IPS-20b (cell line): ENCODE data around the gene CDH11.

Experiments used
- H3K27ac ChIP-seq: one replicate; pipeline ENCODE4 v1.5.1; 2013; ENCODE audit warnings: low read length
- H3K27me3 ChIP-seq: 2 replicates; pipeline ENCODE4 v1.6.1; 2013; ENCODE audit warnings: mild to moderate bottlenecking, low read length, inconsistent platforms; ENCODE audit not compliant: insufficient read depth
- H3K36me3 ChIP-seq: 2 replicates; pipeline ENCODE4 v1.6.1; 2013; ENCODE audit warnings: low read depth, mild to moderate bottlenecking, inconsistent platforms, low read length, moderate library complexity; ENCODE audit not compliant: insufficient read depth
- H3K4me1 ChIP-seq: 2 replicates; pipeline ENCODE4 v1.6.1; 2013; ENCODE audit warnings: mild to moderate bottlenecking, control low read depth, inconsistent platforms, low read length, moderate library complexity; ENCODE audit not compliant: insufficient read depth
- H3K4me3 ChIP-seq: 2 replicates; pipeline ENCODE4 v1.5.1; 2013; ENCODE audit warnings: mild to moderate bottlenecking, low read length, inconsistent platforms
- H3K9ac ChIP-seq: 2 replicates; pipeline ENCODE4 v1.6.1; 2013; ENCODE audit warnings: low read depth, mild to moderate bottlenecking, inconsistent platforms, low read length, moderate library complexity
- H3K9me3 ChIP-seq: 2 replicates; pipeline ENCODE4 v1.6.1; 2013; ENCODE audit warnings: mild to moderate bottlenecking, low read depth, low read length, inconsistent platforms; ENCODE audit not compliant: insufficient read depth

The CDH11 gene

DNA sequence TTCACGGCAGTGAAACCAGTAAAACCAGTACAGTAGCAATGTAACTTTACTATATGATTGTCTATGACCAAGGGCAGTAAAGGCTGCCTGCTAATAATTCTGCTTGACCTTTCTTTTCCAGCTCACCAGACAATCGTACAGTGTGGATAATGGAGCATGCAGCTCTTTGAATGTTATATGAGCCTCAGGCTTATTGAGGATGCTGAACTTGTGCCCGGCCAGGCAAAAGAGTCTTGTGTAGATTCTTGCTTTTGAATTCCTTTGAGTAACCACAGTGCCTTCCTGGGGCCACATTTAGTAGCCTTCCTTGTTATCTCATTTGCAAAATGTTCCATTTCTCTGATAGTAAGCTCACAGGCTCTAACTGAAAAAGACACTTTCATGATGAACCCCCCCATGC lies 131.8 kb downstream of the CDH11 start:
- Histone ChIP-seq H3K27me3 (no peaks in the 10 kb centered on the region), H3K9me3 (no peaks in the 10 kb centered on the region), H3K27ac (no peak overlapping the region), H3K4me1 (no peaks in the 10 kb centered on the region), H3K36me3 (no peaks in the 10 kb centered on the region), H3K4me3 (no peak overlapping the region), H3K9ac (no peak overlapping the region)

DNA sequence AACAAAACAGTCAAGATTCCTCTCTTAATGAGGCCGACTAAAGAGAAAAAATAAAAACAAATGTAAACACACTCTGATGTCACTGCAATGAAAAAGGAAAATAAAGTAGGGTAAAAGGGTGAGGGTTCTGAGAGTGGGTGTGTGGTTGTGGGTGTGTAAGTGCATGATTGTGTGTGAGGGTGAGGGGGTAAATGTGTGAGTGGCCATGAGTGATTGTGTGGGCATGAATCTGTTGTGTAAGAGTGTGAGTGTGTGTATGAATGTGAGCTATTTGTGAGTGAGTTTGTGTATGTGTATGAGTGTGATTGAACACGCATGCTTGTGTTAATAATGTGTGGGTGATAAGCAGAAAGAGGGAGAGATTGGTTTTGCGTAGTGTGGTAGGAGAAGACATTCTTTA lies 132.8 kb downstream of the CDH11 start:
- Histone ChIP-seq H3K4me1 (no peaks in the 10 kb centered on the region), H3K27me3 (no peaks in the 10 kb centered on the region), H3K36me3 (no peaks in the 10 kb centered on the region), H3K9ac (no peak overlapping the region), H3K27ac (no peak overlapping the region), H3K4me3 (no peak overlapping the region), H3K9me3 (no peaks in the 10 kb centered on the region)

GRCh38 chr16:64983963-64984362 lies 137.9 kb downstream of the CDH11 start:
- H3K9me3 ChIP-seq, result no peaks in the 10 kb centered on the region
- no peak overlapping the region for H3K27ac ChIP-seq
- H3K36me3 ChIP-seq, result no peaks in the 10 kb centered on the region
- H3K4me1 ChIP-seq, result no peaks in the 10 kb centered on the region
- H3K4me3 ChIP-seq, result no peak overlapping the region
- no peak overlapping the region for H3K9ac ChIP-seq
- no peaks in the 10 kb centered on the region for H3K27me3 ChIP-seq

- H3K27ac ChIP-seq, result no peak overlapping the region
- no peaks in the 10 kb centered on the region for H3K9me3 ChIP-seq
- no peak overlapping the region for H3K9ac ChIP-seq
- H3K4me1 ChIP-seq, result no peaks in the 10 kb centered on the region
- no peaks in the 10 kb centered on the region for H3K27me3 ChIP-seq
- no peak overlapping the region for H3K4me3 ChIP-seq
- no peaks in the 10 kb centered on the region for H3K36me3 ChIP-seq
Measured at GRCh38 chr16:64983231-64983630, 138.6 kb downstream of the CDH11 start.

- Histone ChIP-seq H3K27me3 (no peaks in the 10 kb centered on the region), H3K27ac (no peak overlapping the region), H3K36me3 (no peaks in the 10 kb centered on the region), H3K4me3 (no peak overlapping the region), H3K9me3 (no peaks in the 10 kb centered on the region), H3K9ac (no peak overlapping the region), H3K4me1 (no peaks in the 10 kb centered on the region)
Measured at GRCh38 chr16:64982581-64982980, 139.3 kb downstream of the CDH11 start.

DNA sequence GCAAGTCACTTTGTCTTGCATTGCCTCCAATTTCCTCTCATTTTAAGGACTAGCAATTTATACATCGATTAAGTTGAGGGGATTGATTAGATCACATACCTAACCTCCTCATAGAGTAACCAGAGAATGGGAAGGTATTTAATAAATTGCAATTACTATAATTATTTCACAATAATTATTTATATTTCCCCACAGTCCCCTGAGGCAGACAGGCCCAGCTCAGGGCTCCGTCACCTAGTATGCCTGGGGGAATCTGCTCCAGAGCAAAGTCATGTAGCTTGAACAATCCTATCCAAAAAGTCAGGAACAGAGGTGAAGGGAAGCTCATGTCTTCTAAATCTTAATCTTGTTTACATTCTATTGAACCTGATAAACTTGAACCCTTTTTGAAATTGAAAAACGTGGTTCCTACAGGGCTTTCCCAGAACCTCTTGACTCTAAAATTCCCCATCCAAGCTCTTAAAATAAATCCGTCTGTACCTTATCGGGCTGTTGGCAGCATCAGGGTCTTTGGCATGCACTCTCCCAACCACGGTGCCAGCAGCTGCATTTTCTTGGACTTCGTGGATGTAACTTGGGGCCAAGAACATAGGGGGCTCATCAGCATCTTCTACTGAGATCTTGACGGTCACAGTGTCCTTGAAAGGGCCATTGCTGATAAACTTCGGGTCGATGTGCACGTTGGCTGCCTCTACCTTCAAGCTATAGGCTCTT lies 140.1 kb downstream of the CDH11 start:
- H3K27ac ChIP-seq, result no peak overlapping the region
- no peaks in the 10 kb centered on the region for H3K36me3 ChIP-seq
- no peak overlapping the region for H3K4me3 ChIP-seq
- no peaks in the 10 kb centered on the region for H3K9me3 ChIP-seq
- H3K27me3 ChIP-seq, result no peaks in the 10 kb centered on the region
- no peak overlapping the region for H3K9ac ChIP-seq
- H3K4me1 ChIP-seq, result no peaks in the 10 kb centered on the region

DNA sequence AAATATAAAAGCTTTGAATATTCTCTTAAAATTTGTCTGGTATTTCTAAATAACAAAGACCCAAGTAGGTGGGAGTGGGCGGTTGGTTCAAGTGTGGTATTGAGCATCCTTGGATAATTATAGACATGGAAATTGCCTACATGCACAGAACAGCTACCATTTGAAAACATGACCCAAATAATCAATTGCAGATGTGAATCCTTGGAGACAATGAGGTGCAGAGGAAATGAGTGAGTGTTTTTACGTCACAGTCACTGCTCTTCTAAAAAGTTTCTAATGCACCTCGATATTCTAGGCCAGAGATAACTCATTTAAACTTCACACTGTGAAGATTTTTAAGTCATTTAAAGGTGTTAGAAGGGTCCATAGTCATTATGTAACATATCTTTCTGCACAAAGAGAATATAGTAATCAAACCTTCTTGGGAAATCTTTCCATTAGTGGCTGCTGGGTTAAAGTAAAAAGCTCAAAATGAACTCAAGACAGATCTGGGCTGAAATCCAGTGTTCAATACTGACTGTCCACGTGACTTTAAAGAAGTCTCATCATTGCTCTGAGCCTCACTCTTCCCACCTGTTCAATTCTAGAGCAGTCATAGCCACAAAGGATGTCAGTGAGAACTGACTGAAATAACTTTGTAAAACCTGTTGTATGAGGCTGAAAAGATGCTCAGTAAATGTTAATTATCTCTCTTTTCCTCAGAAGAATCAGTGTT lies 144.5 kb downstream of the CDH11 start:
- Histone ChIP-seq H3K27ac (no peak overlapping the region), H3K9ac (no peak overlapping the region), H3K4me1 (no peaks in the 10 kb centered on the region), H3K9me3 (no peaks in the 10 kb centered on the region), H3K4me3 (no peak overlapping the region), H3K27me3 (no peaks in the 10 kb centered on the region), H3K36me3 (no peaks in the 10 kb centered on the region)

GRCh38 chr16:64975821-64976220 lies 146.0 kb downstream of the CDH11 start:
- Histone ChIP-seq H3K27me3 (no peaks in the 10 kb centered on the region), H3K9me3 (no peaks in the 10 kb centered on the region), H3K4me3 (no peak overlapping the region), H3K27ac (no peak overlapping the region), H3K4me1 (no peaks in the 10 kb centered on the region), H3K9ac (no peak overlapping the region), H3K36me3 (no peaks in the 10 kb centered on the region)

DNA sequence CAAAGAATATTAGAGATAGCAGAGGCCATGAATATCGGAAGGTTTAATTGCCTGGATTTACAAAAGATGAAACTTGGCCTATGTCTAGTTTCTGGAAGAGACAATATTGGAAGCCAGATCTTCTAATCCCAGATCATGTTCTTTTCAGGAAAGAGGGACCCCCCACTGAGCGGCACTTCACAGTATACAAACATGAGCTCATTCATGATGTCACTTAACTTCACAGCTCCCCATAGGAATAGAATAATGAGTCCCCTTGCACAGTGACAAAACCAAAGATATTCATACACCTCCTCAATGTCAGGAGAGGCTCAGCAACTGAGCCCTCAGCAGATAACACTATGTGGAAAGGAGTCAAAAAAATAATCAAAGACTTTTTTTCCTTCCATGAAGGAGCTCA lies 147.5 kb downstream of the CDH11 start:
- no peaks in the 10 kb centered on the region for H3K4me1 ChIP-seq
- no peaks in the 10 kb centered on the region for H3K9me3 ChIP-seq
- no peak overlapping the region for H3K27ac ChIP-seq
- no peak overlapping the region for H3K4me3 ChIP-seq
- no peaks in the 10 kb centered on the region for H3K27me3 ChIP-seq
- no peak overlapping the region for H3K9ac ChIP-seq
- no peaks in the 10 kb centered on the region for H3K36me3 ChIP-seq

- no peaks in the 10 kb centered on the region for H3K27me3 ChIP-seq
- no peaks in the 10 kb centered on the region for H3K4me1 ChIP-seq
- H3K4me3 ChIP-seq, result no peak overlapping the region
- H3K27ac ChIP-seq, result no peak overlapping the region
- no peak overlapping the region for H3K9ac ChIP-seq
- no peaks in the 10 kb centered on the region for H3K36me3 ChIP-seq
- H3K9me3 ChIP-seq, result no peaks in the 10 kb centered on the region
Measured at GRCh38 chr16:64973171-64973570, 148.7 kb downstream of the CDH11 start.

GRCh38 chr16:64971171-64971570 lies 150.7 kb downstream of the CDH11 start:
- Histone ChIP-seq H3K36me3 (no peaks in the 10 kb centered on the region), H3K4me1 (no peaks in the 10 kb centered on the region), H3K4me3 (no peak overlapping the region), H3K27ac (no peak overlapping the region), H3K27me3 (no peaks in the 10 kb centered on the region), H3K9ac (no peak overlapping the region), H3K9me3 (no peaks in the 10 kb centered on the region)

- Histone ChIP-seq H3K9me3 (no peaks in the 10 kb centered on the region), H3K4me1 (no peaks in the 10 kb centered on the region), H3K9ac (no peak overlapping the region), H3K27me3 (no peaks in the 10 kb centered on the region), H3K27ac (no peak overlapping the region), H3K4me3 (no peak overlapping the region), H3K36me3 (no peaks in the 10 kb centered on the region)
Measured at GRCh38 chr16:64969221-64969620, 152.6 kb downstream of the CDH11 start.
